GM12873 (cell line): ENCODE results near the gene COL6A2.

Experiments used
- CTCF ChIP-seq: IDR thresholded peaks from 2 replicates; pipeline ENCODE4 v1.5.1; 2012; ENCODE audit warnings: low read depth, mild to moderate bottlenecking, moderate library complexity, low read length, control low read depth; ENCODE audit not compliant: insufficient read depth; ENCODE audit errors: missing control alignments

COL6A2 gene

GRCh38 chr21:46151989-46152926 lies 54.3 kb downstream of the COL6A2 start:
- TF ChIP-seq CTCF, result no peak

- no peak for TF ChIP-seq CTCF
These were observed 55.0 kb downstream of the COL6A2 start for GRCh38 chr21:46152927-46153246.

GRCh38 chr21:46153247-46154154 lies 55.6 kb downstream of the COL6A2 start:
- TF ChIP-seq CTCF, result peak; percentile 70

- TF ChIP-seq CTCF, result no peak
These were observed 56.4 kb downstream of the COL6A2 start for GRCh38 chr21:46154155-46154954.

- TF ChIP-seq CTCF, result no peak
These were observed 57.1 kb downstream of the COL6A2 start for GRCh38 chr21:46154955-46155513.

GRCh38 chr21:46155514-46156377 lies 57.8 kb downstream of the COL6A2 start, which contains the start of gene FTCD:
TSS of gene FTCD (minus strand) at chr21:46155579. CDS start at chr21:46155523, 56 bp downstream.
- TF ChIP-seq CTCF, result no peak
